Myocyte (in vitro differentiated cells): ENCODE measurements around the gene SLC31A1. TPM values are rescaled to one million over a fixed set of nuclear protein-coding genes. Genes with fewer than 3 reads are reported as not detected.
"Not testable (repeated sequence)": the region's sequence is repeated elsewhere in the genome, so short reads cannot be mapped to it uniquely, and the experiment has no call there.

Experiments used
- DNase-seq: peaks from one replicate; pipeline ENCODE4 v3.0.0-alpha.2; 2012; ENCODE audit warnings: low read depth
- total RNA-seq: library from RNA; depleted of rRNA; stranded (reverse); fragments of >200 nt; gene quantifications from 2 replicates; pipeline ENCODE4 v1.2.3, GENCODE V29; 2014

SLC31A1 gene
- total RNA-seq, 1 donor from 2014 or later: 13.6 TPM

DNA sequence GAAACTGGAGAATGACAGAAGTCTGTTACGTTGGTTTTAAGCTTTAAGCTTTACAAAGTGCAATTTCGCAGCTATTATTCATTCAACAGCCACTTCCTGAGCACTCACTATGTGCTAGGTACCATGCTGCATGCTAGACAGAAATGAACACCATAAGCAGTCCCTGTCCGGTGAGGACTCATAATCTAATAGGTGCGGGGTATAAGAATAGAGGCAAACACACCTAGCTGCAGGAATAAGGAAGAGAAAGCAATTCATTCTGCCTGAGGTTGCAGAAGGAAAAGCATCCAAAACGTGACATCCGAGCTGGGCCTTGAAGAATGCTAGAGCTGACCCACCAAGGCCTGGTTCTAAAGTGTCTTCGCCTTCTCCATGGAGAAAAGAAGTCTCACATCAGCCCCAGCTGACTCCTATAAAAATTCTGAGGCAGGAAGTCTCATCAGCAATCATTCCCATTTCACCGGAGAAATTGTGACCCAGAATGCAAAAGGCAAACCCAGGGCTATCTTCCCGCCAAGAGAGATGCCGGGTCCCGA lies 809 bp upstream of the SLC31A1 start:
- DNase-seq: no peak

DNA sequence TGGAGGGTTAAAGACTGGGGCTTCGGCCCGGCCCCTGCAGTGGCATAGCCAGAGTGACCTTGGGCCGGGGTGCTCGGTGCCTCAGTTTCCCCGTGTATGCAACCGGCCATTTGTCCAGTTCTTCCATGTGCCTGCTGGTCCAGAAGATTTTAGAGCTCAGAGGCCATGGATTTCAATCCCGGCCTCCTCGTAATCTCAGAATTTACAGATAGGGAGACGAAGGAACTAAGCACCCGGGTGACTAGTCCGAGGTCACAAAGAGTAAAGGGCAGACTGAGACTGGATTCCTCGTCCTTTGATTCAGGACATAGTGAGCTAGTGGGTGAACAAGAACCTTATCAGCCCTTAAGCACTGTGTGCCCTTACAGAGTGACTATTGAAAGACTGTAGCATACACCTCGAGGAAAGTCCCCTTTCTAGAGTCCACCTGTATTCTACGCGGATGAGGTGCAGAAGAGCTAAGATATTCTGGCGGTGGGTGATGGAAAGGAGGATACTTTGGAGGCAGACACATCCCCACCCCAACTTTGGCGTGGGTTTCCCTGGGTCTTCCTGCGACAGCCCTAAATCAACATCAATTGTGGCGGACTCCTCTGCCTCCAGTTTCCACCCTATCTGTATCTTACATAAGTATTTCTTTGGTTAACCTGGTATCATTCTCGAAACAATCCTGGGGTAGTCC lies 597 bp downstream of the SLC31A1 start:
- DNase-seq: no peak

DNA sequence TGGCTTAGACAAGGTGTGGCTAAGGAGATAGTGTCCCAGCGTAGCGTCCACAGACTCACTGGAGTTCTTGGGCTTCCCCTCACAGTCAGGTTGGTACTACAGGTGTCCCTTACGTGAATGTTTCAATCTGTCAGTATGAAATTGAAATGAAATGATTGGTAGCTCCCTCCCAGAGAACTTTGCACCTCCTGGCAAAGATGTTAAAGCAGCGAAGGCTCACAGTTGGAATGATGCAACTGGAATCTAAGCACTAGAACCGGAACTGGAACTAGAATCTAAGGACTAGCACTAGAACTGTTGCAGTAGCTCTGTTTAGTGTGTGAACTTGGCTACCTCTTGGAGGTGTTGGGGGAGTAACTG lies 1.1 kb downstream of the SLC31A1 start:
- no peak for DNase-seq

DNA sequence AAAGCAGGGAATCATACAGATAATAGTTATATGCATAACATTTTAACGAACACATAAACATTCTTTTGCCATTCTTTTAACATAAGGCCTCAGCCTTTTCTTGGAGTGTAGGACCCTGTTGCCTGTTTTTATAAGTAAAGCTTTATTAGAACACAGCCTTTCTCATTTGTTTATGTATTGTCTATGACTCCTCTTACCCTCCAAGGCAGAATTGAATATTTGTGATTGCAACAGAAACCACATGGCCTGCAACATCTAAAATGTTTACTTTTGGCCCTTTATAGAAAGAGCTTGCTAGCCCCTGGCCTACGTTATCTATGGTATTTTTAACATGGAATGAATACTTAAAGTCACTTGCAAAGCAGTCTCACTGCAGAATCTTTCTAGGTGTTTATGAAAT lies 2.6 kb downstream of the SLC31A1 start:
- no peak for DNase-seq

DNA sequence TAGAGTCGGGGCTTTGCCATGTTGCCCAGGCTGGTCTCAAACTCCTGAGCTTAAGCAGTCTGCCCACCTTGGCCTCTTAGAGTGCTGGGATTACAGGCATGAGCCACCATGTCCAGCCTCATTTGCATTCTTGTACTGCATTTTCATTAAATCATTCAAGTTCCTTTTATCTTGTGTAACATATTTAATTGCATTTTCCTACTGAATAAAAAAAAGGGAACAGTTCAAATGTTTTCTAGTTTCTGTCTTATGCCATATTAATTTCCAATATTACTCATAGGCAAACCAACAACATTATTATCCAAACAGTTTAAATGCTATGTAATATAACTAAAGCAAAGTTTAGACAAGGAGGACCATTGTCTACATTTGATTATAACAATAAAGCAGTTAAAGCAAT lies 6.1 kb downstream of the SLC31A1 start:
- DNase-seq: no peak

DNA sequence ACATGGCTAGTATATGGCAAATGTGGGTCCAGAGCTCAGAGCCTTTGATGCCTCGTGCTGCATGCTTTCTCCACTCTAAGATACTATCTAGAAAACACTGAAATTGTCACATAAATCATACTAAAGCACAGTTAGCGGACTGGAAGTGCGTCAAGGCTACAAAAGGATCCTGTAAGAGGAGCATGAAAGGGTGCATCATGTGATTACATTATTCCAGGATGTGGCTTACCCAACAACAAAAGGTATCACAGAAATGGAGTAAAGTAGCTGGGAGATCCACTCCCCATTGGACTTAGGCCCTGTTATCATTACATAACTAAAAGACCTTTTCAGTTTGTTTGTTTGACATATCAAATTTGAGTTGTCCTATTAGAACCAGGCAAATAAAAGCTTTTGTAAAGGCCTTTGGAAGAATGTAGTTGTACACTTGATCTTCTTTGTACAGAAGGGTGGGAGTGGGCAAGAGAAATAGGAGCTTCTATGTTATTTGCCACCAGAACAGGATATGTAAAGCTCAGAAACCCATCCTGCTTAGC lies 6.9 kb downstream of the SLC31A1 start:
- DNase-seq: no peak

DNA sequence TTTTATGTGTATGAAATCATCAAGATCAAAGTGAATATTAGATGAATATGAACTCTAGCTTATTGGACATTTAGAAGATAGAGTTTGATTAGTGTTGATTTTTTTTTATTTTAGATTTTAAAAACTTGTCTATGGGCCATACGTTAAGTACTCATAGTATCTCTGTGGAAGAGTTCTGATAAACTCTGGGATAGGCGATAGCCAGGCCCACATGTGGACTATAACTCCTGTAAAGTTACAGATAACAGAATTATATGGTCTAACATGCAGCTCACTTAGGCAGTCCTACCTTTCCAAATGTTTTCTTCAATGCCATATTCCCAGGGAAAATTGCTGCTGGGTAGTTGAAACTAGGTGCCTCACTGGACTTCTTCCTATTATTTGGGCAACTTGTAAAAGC lies 10.4 kb downstream of the SLC31A1 start:
- no peak for DNase-seq

DNA sequence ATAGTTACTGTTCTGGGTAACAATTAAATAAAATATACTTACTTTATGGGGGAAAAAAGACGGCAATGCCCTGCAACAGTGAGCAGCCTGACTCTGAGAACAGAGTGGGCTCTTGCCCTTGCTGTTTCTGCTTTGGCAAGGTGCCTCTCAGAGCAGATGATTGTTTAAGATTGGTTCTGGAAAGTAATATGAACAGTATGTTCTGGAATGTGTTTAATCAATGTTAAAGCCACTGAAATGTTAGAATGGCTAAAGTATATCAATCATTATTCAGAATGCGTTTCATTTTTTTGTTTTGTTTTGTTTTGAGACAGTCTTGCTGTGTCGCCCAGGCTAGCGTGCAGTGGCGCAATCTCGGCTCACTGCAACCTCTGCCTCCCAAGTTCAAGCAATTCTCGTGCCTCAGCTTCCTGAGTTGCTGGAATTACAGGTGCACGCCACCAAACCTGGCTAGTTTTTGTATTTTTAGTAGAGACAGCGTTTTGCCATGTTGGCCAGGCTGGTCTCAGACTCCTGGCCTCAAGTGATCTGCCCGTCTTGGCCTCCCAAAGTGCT lies 14.4 kb downstream of the SLC31A1 start:
- DNase-seq: not testable (repeated sequence)

DNA sequence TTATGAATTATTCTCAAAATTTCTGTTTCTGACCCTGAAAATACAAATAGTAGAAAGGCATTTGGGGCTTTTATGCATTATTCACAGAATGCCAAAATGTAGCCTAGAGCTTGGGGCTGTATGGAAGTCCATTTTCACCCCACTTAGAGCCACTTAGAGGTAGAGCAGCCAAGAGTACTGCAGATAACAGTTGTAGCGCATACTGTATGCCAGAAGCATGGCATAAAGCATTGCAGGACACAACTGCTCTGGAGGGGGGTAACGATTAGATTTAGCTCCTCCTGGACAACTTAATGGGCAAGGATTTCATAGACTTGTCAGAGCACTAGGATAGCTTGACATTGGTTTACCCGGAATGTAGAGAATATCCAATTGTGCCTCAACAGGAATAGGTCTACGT lies 15.7 kb downstream of the SLC31A1 start:
- no peak for DNase-seq

DNA sequence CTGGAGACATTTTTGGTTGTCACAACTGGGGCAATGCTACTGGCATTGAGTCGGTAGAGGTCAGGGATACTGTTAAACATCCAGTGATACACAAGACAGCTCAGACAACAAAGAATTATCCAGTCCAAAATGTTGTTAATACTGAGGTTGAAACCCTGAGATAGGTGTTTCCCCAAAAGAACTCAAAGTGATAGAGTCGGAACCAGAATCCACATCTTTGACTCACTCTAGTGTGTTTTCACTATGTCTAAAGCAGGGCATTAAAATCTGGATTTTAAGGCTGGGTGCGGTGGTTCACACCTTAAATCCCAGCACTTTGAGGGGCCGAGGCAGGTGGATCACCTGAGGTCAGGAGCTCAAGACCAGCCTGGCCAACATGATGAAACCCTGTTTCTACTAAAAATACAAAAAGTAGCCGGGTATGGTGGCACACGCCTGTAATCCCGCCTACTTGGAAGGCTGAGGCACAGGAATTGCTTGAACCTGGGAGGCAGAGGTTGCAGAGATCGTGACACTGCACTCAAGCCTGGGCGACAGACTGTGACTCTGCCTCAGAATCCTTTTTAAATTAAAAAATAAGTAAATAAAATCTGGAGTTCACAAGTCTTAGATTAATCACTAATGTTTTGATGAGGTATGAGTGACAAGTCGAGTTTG lies 17.0 kb downstream of the SLC31A1 start:
- no peak for DNase-seq

DNA sequence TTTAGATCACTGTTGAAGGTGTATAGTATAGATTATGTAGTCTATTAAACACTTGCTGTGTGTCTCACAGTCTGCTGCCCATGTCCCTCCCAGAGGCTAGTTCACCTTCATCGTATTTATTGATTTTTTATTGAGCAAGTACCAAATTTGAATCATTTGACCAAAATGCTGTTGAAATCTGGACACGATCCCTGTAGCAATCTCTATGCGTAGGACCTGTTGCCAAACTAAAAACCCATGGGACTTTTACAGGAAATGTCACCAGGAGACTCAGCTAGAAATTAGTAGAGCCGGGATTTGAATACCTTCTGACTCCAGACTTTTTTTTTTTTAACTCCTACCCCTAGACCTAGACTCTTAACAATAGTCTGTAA lies 17.5 kb downstream of the SLC31A1 start:
- DNase-seq: no peak

DNA sequence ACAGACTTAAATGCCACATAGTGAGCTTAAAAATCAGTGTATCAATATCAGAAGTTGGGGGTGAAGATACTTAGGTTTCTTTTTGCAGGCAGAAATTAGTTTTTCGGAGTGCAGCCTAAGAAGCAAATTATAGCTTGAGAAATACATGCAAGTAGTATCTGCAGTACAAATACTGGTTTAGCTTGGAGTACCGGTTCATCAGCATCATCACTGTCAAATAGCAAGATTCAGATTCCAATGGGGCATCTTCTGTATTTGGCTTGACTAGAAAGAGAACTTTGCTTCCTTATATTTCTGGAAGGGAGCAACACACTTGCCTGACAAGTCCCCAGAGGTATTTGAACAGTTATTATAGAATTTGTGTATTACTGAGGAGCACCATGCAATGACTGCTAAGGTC lies 19.8 kb downstream of the SLC31A1 start:
- DNase-seq: no peak

DNA sequence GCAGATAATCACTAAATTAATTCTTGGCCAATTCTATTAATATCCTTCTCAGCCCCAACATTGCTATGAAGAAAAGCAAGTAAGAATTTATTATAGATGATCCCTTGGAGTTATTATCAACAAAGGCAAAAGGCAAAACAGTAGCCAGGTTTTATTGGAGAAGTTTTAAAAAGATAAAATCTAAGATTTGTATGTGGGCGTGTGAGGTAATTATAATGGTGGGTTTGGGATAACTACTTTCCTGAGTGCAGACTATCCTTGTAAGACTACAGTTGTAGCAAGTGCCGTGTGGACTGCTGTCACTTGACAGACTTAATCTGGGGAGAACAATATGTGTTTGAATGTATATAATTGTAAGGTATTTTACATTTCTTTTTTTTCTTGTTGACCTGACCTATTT lies 23.2 kb downstream of the SLC31A1 start:
- DNase-seq: no peak

DNA sequence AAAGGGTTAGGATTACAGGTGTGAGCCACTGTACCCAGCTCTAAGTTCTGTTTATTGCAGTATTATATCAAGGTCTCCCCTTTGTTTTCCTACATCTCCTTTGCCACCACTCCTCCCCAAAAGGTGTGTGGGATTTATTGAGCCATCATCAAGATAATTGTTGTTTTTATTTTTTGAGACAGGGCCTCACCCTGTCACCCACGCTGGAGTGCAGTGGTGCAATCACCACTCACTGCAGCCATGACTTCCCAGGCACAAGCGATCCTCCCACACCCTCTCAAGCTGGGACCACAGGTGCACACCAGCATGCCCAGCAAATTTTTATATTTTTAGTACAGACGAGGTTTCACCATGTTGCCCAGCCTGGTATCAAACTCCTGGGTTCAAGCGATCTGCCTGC lies 24.6 kb downstream of the SLC31A1 start:
- no peak for DNase-seq

DNA sequence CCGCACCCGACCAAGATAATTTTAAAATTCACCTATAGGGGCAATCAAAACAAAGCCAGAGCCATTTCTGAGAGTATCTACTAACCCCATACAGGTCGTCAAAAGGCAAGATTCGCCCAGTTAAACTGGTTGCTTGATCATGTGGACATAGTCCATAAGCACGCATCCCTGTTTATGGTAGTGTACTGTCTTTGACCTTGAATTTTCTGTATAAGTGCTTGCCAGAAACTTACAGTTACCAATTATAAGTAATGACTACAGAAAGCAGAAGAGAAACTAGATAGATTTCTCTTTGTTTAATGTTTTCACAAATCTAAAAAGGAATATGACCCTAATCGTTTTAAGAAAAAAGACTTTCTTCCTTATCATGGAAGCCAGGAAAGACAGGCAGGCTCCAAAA lies 25.6 kb downstream of the SLC31A1 start:
- DNase-seq: no peak

DNA sequence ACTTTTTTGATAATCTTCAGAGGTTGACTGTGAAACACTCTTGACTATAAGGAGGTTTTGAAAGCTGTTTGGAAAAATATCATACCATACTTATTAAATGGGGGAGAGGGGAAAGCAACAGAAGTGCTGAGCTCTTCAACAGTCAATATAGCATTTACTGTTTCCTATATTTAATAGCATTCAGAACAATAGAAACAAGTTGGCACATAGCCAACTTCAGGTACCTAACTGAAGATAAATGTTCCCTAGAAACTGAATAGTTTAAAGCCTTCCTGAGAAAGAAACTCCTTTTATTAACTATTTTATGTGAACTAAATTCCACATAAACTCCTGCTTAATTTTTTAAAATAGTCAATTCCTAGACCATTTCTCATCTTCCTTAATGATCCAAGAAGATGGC lies 26.3 kb downstream of the SLC31A1 start:
- DNase-seq: no peak

DNA sequence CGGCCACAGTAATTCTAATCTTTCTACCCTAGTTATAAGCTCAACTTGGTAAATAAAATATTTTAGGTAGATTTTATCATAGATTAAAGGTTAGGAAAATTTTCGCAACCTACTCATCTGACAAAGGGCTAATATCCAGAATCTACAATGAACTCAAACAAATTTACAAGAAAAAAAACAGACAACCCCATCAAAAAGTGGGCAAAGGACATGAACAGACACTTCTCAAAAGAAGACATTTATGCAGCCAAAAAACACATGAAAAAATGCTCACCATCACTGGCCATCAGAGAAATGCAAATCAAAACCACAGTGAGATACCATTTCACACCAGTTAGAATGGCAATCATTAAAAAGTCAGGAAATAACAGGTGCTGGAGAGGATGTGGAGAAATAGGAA lies 28.3 kb downstream of the SLC31A1 start:
- DNase-seq: not testable (repeated sequence)

DNA sequence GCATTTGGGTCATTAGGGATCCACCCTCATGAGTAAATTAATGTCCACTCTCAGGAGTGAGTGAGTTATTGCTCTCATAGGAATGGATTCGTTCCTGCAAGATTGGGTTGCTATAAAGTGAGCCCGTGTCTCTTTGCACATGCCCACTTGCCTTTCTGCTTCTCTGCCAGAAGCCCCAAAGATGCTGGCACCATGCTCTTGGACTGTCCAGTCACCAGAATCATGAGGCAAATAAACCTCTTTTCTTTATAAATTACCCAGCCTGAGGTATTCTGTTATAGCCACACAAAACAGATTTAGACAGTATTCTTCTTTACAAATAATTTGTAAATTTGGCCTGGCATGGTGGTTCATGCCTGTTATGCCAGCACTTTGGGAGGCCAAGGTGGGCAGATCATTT lies 29.5 kb downstream of the SLC31A1 start:
- no peak for DNase-seq

DNA sequence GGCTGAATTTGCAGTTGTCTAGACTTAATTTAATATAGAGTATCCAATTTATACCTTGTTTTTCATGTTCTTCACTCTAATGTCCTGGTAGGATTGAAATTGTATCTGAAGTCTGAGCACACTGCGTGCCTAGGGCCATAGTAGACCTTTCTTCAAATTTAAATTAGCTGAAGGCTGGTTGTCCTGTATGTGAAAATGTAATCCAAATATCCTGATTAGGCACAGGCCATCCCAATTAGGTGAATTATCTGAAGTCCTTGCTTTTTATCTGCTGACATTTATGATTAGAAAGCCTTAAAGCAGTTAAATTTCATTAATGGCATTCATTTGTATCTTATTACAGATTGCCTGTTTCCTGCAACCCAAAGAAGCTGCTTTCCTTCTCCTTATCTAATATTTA lies 33.6 kb downstream of the SLC31A1 start:
- no peak for DNase-seq

DNA sequence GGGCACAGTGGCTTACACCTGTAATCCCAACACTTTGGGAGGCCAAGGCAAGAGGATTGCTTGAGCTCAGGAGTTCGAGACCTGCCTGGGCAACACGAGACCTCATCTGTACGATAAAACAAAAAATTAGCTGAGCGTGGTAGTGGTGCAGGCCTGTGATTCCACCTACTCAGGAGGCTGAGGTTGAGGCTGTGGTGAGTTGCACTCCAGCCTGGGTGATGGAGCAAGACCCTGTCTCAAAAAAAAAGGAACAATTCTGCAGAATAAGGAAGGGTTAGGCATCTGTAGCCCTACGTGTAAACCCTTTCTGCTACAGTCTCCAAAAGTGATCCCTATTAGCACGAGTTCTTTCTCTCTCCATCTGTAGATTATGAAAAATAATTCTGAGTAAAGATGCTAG lies 34.1 kb downstream of the SLC31A1 start:
- DNase-seq: no peak

DNA sequence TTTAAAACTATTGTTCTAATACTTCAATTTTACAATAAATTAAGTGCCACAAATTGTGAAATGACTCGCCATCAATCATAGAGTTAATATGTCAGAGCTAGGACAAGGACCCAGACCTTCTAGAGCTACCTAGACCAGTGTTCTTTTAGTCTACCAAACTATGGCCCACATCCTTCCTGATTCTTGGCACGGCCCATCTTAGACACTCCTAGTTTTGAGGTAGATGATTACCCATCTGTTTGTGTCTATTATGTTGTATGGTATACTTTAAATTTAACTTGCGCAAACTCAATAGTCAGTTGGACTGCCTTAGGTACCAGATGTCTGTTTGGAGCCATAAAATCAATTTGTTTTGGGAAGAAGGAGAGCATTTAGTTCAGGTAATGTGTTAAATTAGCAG lies 36.5 kb downstream of the SLC31A1 start:
- no peak for DNase-seq

DNA sequence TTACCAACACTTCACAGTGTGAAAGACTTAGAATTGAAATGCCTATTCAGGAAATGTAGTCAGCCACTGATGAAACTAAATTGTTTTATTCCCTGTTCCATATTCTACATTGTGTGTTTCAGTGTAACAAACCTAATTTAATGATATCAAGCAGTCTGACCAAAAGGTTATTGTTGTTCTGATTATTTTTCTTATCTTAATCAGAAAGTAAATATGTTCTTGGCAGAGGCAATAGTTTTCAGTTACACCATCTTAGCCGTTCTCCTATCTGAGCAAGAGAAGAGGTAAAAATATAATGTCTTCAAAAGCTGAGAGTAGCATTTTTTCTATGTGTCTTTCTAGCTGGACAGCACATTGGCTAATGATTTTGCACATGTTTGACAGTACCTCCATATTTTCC lies 36.9 kb downstream of the SLC31A1 start:
- no peak for DNase-seq
